Spleen (tissue), 3 donors: ENCODE measurements around the gene ITGB8.

Experiments
- POLR2A ChIP-seq, 3 donors: fragments of 450-650 bp; IDR thresholded peaks; one replicate each; pipeline ENCODE4 v1.5.1; 2017; ENCODE audit warnings: antibody characterized with exemption in 3 of 3, mild to moderate bottlenecking in 1 of 3
- POLR2AphosphoS5 ChIP-seq, 3 donors: sonication (generic); formaldehyde crosslinking; IDR thresholded peaks; one replicate each; pipeline ENCODE4 v1.5.1; 2017; ENCODE audit warnings: antibody characterized with exemption in 3 of 3

DNA sequence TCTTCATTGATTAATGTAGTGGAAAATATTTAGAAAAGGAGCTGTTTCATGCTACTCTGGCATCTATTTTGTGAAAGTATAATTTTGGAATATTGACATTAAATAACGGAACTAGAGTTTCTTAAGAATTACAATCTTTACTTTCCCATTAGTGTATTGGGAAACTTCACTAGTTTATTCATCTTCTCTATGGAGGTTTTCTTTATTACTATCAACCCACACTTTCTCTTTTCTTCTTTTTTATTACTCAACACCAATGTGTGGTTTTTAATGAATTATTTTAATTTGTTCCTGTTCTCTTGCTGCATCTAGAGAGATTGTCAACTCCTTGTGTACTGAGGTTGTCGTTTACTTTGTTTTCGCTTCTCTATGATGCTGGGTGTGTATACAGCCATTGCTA is 20.4 kb upstream of the ITGB8 start:
- TF ChIP-seq POLR2A (IDR thresholded peaks at IDR 0.05) (no peak), POLR2AphosphoS5 (IDR thresholded peaks at IDR 0.05) (no peak)
